Astrocyte of the spinal cord (primary cell): ENCODE measurements around the gene NEU2.

ENCODE experiments used
- DNase-seq: peaks from one replicate; pipeline ENCODE4 v3.0.0; 2011; ENCODE audit warnings: low read depth, low spot score
- H3K4me3 ChIP-seq: 2 replicates; pipeline ENCODE4 v1.5.1; 2011; ENCODE audit warnings: low read depth, mild to moderate bottlenecking, low read length, moderate library complexity
- in situ Hi-C: cut with HindIII; loops from 2 replicates; pipeline ENCODE4 v1.10.0; 2017; ENCODE audit warnings: low sequenced_read_pairs
- TF ChIP-seq, protein P1 (sequence below): IDR thresholded peaks from 2 replicates; pipeline ENCODE4 v1.5.1; 2012; ENCODE audit warnings: low read depth, mild to moderate bottlenecking, low read length, inconsistent platforms

The NEU2 gene

DNA sequence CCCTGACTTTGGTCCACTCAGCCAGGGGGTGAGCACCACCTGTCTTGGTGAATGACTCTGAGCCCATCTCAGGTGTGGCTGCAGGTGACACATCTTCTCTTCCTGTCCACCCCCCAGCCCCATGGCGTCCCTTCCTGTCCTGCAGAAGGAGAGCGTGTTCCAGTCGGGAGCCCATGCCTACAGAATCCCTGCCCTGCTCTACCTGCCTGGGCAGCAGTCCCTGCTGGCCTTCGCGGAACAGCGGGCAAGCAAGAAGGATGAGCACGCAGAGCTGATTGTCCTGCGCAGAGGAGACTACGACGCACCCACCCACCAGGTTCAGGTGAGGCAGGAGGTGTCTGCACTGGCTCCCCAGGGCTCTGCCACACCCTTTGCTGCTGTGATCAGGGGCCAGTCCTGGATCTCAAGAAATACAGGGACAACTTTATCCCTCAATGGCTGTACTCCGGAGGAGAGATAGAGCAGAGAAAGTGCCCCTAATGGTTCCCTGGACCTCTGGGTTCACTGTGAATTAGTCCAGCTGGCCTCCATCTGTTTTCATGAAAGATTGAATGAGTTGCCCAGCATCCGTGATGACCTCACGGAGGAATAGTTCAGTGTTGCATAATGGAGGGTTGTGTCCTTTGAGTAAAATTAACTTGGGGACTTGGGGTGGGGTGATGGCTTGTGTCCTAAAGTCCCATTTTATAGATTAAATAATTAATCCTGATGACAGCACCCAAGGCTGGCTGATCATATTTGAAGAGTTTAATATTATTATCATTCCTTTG, at the start of gene NEU2:
NEU2 (plus strand) TSS at position 122 of the 770 bp plus-strand sequence; CDS start at position 122, 0 bp downstream.
- H3K4me3 ChIP-seq, result no peak within 1 kb of the TSS
- TF ChIP-seq, protein P1, sequence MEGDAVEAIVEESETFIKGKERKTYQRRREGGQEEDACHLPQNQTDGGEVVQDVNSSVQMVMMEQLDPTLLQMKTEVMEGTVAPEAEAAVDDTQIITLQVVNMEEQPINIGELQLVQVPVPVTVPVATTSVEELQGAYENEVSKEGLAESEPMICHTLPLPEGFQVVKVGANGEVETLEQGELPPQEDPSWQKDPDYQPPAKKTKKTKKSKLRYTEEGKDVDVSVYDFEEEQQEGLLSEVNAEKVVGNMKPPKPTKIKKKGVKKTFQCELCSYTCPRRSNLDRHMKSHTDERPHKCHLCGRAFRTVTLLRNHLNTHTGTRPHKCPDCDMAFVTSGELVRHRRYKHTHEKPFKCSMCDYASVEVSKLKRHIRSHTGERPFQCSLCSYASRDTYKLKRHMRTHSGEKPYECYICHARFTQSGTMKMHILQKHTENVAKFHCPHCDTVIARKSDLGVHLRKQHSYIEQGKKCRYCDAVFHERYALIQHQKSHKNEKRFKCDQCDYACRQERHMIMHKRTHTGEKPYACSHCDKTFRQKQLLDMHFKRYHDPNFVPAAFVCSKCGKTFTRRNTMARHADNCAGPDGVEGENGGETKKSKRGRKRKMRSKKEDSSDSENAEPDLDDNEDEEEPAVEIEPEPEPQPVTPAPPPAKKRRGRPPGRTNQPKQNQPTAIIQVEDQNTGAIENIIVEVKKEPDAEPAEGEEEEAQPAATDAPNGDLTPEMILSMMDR, result no peak
- in situ Hi-C loops, result no loop called here
- DNase-seq, result no peak

DNA sequence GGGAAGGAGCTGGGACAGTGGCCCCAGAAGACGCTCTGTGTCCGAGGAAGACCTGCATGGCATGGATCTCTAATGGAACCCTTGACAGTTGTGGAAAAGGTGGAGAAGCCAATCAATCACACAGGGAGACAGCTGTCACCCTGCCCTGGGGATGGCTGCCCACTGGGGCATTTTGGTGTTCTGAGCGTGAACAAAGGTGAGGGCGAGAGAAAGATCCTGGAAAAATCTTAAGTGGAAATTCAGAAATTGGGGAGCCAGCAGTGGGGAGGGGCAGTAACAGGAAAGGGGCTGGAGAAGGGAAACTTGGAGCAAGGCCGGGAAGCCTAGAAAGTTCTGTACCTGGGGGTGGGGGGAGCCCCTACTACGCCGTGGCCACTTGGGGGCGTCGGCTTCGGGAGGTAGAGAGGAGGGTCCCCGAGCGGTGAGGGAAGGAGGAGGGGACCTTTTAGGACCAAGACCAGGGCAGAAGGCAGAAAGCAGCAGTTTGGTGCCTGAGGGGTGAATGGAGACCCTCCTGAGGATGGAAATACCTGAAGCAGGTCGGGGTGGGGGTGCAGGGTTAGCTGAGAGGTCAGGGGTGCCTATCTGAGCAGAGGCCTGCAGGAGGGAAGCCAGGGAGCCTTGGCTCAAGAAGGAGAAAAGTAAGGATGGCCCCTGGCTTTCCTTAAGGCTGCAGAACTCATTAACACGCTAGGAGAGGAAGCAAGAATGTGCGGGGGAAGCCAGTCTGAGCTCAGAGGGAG, 49.4 kb upstream of the NEU2 start:
- in situ Hi-C loops, result no loop called here
- H3K4me3 ChIP-seq, result no peak overlapping the region
- DNase-seq, result no peak
- TF ChIP-seq, protein P1, result no peak

DNA sequence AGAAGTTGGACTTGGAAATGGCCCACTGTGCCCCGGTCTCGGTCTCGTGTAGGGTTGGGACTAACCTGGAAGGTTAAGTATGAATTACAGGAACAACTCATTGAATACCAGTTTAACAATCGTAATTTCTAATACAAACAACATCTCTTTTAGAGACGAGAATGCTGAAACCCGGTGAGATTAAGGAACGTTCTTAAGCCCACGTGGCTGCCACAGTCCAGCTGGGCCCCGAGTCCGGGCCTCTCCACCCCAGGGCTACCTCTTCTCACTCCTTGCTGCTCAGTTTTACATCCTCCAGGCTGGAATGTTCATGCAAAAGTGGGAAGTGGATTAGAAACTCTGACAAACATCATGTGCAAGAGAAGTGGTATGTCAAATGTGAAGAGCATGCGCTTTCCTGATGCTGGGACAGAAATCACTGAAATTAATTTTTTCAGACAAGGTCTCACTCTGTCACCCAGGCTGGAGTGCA, 48.8 kb upstream of the NEU2 start:
- in situ Hi-C loops, result no loop called here
- no peak for DNase-seq

DNA sequence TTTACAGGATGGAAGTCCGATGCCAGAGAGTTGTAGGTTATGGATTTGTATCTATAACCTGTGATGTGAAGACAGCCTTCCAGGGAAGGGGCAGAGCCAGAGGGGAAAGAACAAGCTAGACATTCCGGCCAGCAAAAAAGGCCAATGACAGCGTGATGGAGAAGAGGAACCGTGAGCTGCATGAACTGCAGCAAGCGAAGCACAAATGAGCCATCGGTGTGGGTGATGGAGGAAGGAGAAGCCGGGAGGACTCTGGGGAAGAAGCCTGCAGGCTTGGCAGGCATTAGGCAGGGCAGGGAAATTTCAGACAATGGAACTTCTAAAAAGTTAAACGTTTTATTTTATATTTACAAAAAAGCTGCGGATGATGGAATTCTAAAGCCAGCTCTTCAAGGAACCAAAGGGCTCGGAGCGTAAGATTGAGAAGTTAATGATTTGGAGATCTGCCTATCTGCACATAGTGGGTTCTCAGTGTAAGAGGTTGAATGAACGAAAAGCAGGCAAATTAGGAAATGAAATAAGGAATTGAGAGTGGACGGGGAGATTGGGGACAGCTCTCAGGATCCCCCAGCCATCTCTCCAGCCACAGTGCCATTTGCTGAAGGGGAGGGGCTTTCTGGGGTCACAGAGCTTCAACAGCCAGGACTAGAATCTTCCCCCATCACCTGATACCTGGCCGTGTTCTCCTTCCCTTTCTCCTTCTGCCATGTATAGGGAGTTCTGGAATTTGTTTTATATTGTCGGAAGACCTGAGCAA, 47.8 kb upstream of the NEU2 start:
- no peak overlapping the region for H3K4me3 ChIP-seq
- DNase-seq, result no peak
- in situ Hi-C loops, result no loop called here
- TF ChIP-seq, protein P1, result no peak

More for the DNA sequence above, 48.8 kb upstream of the NEU2 start:
- TF ChIP-seq, protein P1, result no peak
- no peak overlapping the region for H3K4me3 ChIP-seq

DNA sequence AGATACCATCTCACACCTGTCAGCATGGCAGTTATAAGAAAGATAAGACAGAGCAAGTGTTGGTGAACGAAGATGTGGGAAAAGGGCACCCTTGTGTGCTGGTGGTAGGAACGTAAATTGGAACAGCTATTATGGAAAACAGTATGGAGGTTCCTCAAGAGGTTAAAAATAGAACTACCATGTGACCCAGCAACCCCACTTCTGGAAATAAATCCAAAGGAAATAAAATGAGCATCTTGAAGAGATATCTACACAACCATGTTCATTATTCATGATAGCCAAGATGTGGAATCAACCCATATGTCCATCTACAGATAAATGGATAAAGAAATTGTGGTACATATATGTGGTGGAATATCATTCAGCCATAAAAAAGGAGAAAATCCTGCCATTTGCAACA, 46.3 kb upstream of the NEU2 start:
- H3K4me3 ChIP-seq, result no peak overlapping the region
- TF ChIP-seq, protein P1, result no peak
- DNase-seq, result no peak
- in situ Hi-C loops, result no loop called here

DNA sequence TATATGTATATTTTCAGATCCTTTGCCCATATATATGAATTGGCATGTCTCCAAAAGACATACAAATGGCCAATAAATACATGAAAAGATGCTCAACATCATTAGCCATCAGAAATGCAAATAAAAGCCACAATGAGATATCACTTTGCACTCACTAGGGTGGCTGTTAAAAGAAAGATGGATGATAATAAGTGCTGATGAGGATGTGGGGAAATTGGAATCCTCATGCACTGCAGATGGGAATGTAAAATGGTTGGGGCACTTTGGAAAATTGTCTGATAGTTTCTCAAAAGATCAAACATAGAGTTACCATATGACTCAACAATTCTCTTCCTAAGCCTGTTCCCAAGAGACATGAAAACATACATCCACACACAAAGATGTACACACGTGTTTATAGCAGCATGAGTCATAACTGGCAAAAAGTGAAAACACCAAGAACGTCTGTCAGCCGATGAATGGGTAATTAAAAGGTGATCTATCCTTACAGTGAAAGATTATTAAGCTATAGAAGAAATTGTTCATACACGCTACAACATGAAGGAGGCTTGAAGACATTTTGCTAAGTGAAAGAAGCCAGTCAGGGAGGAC, 39.1 kb upstream of the NEU2 start:
- no peak overlapping the region for H3K4me3 ChIP-seq
- in situ Hi-C loops, result no loop called here
- TF ChIP-seq, protein P1, result no peak
- DNase-seq, result no peak
